H54 (cell line): ENCODE results near the gene HPN.

Source experiments
- DNase-seq: peaks from one replicate; pipeline ENCODE4 v3.0.0; 2011; ENCODE audit warnings: low spot score, mixed read lengths; ENCODE audit not compliant: insufficient read length
- FAIRE-seq: peaks from 3 replicates; lab custom pipeline; 2011; peaks lifted over from hg19 to GRCh38; lab: Jason Lieb, UNC
- POLR2A ChIP-seq: IDR thresholded peaks from 2 replicates; pipeline ENCODE4 v1.6.1; 2011; ENCODE audit warnings: low read depth, mild to moderate bottlenecking, low read length

The HPN gene

GRCh38 chr19:35061583-35062373, 20.3 kb downstream of the HPN start:
- TF ChIP-seq POLR2A: no peak
- FAIRE-seq (no peak), DNase-seq (no peak)

DNA sequence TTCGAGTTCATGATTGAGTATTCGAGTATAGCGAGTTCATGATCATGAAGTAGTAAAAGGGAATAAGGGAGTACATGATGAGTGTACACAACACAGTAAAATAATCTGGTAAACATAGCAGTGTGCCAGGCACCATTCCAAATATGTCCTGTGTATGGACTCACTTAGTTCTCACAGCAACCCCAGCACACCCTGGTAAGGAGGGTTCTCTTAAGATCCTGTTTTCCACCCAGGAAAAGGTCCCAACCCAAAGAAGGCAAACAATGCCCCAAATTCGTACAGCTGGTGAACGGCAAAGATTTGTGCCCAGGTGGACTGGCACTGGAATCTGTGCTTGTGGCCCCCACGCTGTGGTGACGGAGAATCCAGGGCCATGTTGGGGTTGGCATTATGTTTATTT, 21.4 kb downstream of the HPN start:
- DNase-seq (no peak), FAIRE-seq (no peak)
- no peak for TF ChIP-seq POLR2A

- DNase-seq (peak; percentile 74), FAIRE-seq (peak; percentile 50)
- TF ChIP-seq POLR2A: no peak
Observed at GRCh38 chr19:35063940-35064818, 22.7 kb downstream of the HPN start.

DNA sequence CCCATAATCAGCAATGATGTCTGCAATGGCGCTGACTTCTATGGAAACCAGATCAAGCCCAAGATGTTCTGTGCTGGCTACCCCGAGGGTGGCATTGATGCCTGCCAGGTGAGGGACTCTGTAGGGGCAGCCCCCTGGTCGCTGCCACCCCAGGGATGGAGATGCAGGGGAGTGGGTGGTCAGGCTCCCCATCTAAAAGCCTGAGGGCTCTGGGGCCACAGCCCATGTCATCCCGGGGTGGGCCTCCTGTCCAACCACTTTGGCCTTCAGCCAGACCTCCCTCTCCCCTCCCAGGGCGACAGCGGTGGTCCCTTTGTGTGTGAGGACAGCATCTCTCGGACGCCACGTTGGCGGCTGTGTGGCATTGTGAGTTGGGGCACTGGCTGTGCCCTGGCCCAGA, 24.1 kb downstream of the HPN start:
- DNase-seq: no peak
- FAIRE-seq: no peak
- TF ChIP-seq POLR2A: no peak

DNA sequence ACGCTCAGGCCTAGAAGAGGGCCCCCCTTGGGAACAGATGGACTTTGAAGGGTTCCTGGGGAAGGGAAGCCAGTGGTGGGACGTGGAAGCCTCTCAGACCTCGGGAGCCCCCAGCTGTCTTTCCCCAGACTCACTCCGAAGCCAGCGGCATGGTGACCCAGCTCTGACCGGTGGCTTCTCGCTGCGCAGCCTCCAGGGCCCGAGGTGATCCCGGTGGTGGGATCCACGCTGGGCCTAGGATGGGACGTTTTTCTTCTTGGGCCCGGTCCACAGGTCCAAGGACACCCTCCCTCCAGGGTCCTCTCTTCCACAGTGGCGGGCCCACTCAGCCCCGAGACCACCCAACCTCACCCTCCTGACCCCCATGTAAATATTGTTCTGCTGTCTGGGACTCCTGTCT, 24.6 kb downstream of the HPN start:
- TF ChIP-seq POLR2A: no peak
- no peak for DNase-seq
- FAIRE-seq: no peak

DNA sequence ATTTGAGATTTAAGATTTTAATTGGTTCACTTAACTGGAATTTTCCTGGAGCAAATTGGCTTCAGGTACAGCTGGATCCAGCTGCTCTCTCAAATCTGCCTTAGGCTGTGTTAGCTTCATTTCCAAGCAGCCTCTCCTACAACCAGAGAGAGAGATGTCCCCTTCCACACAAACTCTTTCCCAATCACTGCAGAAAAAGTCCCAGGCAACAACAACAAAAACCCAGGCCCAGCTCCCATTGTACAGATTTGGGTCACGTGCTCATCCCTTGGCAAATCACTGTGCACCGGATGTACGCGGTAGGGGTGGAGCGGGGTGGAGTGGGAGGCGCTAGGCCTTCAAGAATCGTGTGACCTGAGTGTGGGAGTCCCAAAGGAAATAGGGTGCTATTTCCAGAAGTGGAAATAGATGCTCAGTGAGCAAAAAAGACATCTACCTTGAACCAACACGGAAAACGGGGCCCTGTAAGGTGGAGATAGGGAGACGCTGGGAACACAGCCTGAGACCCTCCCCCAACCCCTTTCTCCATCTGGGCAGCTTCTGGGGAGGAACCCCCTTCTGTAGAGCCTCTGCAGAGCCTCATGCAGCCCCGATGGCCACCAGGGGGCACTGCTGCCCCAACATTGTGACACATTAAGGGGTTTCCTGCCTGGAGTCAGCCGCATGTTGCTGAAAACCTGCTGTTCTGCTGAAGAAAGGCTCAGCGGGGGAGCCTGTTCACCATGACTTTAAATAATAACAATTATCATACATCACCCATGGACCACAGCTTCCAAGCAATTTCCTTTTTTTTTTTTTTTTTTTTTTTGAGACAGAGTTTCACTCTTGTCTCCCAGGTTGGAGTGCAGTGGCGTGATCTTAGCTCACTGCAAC, 25.4 kb downstream of the HPN start:
- TF ChIP-seq POLR2A: no peak
- FAIRE-seq (peak; percentile 62), DNase-seq (peak; percentile 93)

DNA sequence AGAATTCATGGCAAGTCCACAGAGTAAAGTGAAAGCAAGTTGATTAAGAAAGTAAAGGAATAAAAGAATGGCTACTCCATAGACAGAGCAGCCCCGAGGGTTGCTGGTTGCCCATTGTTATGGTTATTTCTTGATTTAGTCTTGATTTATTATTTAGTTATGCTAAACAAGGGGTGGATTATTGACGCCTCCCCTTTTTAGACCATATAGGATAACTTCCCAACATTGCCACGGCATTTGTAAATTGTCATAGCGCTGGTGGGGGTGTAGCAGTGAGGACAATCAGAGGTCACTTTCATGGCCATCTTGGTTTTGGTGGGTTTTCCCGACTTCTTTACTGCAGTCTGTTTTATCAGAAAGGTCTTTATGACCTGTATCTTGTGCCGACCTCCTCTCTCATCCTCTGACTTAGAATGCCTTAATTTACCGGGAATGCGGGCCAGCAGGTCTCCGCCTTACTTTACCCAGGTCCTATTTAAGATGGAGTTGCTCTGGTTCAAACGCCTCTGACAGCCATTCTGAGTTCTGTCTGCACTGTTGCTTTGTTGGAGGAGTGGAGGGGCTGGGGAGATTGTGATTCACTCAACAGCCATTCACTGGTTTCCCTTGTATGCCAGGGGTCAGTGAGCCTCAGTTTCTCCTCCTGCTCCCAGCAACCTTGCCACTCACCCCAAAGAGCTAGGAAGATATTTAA, 27.6 kb downstream of the HPN start:
- DNase-seq (no peak), FAIRE-seq (no peak)
- no peak for TF ChIP-seq POLR2A

GRCh38 chr19:35069696-35070095, 28.2 kb downstream of the HPN start:
- no peak for TF ChIP-seq POLR2A
- no peak for FAIRE-seq
- DNase-seq: no peak

DNA sequence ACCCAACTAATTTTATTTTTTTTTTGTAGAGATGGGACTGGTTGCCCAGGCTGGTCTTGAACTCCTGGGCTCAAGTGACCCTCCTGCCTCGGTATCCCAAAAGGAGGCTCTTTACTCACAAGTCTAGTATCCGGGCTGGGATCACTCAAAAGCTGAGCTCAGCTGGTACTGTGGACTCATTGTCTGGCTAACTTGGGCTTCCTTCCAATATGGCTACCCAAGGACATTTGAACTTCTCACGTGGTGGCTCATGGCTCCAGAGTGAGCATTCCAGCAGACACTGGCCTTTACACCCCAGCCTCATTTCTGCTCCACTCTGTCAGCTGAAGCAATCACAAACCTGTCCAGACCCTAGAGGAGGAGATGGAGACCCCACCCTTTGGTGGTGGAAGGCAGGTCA, 28.9 kb downstream of the HPN start:
- no peak for DNase-seq
- TF ChIP-seq POLR2A: no peak
- no peak for FAIRE-seq

GRCh38 chr19:35073516-35073915, 32.0 kb downstream of the HPN start:
- no peak for TF ChIP-seq POLR2A
- FAIRE-seq: no peak
- no peak for DNase-seq

DNA sequence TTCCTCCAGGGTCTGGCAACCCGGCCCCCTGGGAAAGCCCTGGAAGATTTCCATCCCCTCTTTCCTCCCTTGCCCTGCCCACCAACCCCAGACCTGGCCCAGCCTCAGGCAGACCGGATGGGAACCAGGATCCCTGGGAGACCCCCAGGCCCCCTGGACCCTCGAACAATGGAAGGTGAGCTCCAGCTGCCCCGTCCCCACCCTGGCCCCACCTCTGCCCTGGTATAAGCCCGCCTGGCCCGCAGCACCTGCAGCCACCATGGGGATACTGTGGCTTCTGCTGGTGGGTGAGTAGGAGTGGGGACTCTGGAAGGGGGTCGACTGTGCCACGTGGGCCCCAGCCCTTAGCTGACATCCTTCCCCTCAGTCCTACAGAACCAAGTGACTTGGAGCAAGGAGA, 32.4 kb downstream of the HPN start:
- no peak for TF ChIP-seq POLR2A
- DNase-seq (no peak), FAIRE-seq (no peak)

GRCh38 chr19:35074426-35075201, 33.1 kb downstream of the HPN start:
- no peak for DNase-seq
- TF ChIP-seq POLR2A: no peak
- FAIRE-seq: no peak
